Inferior parietal cortex (tissue), 1 donor: ENCODE measurements around the gene STING1.

Experiments used
- DNase-seq: peaks from one replicate; pipeline ENCODE4 v3.0.0-alpha.2; 2016; ENCODE audit errors: extremely low spot score

The STING1 gene

DNA sequence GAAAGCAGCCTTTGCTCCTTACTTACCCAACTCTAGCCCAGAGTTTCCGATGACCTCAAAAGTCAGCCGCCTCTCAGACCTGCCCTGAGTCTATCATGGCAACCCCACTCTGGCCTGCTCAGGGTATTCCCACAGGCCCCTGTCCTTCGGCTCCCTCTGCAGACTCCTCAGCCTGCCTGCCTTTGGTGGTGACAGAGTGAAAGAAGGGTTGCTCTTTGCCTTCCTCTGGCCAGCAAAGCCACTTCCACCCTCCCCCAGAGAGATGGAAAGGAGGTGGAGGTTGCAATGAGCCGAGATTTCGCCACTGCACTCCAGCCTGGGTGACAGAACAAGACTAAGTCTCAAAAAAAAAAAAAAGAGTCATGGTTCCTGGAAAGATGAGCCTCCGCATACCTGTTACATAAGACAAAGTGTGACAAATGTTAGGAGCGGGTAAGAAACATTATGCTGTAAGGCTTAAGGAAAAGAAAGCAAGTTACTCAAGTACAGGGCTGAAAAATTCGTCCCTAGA lies 14.1 kb downstream of the STING1 start:
- DNase-seq, result no peak

DNA sequence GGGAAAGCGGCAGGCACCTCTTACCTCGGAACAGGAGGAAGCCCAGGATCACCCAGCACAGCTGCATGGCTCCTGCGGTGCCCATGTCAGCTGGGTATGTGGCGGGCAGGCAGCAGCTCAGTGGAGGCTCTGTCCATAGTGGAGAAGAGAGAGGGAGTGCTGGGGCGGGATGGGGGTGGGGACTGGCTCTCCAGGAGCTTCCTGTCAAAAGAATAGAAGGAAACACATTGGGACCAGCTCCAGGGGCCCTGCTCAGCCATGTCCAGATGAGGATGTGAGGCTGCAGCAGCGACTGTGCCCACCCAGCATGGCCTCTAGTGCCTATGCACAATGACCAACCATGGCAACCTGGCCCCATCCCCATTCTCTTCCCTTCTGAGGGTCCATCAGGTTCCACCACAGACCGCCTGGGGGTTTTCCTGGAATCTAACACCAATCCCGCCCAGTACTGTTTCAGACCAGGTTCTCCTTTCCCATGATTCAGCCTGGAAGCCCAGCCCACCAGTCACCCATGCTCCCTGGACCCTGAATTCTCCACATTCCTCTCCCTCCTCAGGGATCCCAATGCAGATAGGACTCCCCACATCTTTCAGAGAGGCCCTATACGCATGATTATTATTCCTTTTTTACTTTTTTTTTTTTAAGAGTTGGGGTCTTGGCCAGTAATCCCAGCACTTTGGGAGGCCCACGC lies 19.8 kb downstream of the STING1 start, which contains the start of gene ECSCR:
Gene ECSCR (minus strand): TSS at position 158 of the 691 bp plus-strand sequence. CDS start 73 bp downstream, at position 85.
- DNase-seq, result no peak

GRCh38 chr5:139461698-139462097 lies 20.9 kb downstream of the STING1 start:
- no peak for DNase-seq

DNA sequence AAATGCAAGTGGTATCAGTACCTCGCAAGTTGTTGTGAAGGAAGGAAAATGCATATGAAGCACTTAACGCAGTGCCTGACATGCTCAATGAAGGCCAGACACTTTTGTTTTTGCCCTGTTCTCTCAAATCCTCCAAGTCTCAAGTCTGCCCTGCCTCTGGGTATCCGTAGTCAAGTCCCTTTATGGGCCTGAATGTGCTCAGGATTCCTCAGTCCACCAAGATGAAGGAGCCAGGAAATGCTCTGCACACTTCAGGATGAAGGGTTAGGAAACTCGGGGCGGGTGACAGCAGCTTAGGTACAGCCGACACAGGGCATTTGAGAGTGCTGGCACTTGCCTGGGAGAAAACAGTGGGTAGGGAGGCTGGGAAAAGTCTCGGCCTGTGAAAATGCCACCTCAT lies 21.4 kb downstream of the STING1 start:
- no peak for DNase-seq

GRCh38 chr5:139460455-139460854 lies 22.1 kb downstream of the STING1 start:
- DNase-seq, result no peak

- no peak for DNase-seq
Observed at GRCh38 chr5:139459451-139459934, 23.1 kb downstream of the STING1 start.

- DNase-seq, result no peak
Observed at GRCh38 chr5:139458580-139459407, 23.8 kb downstream of the STING1 start.

- DNase-seq, result no peak
Observed at GRCh38 chr5:139457653-139458306, 24.8 kb downstream of the STING1 start.

DNA sequence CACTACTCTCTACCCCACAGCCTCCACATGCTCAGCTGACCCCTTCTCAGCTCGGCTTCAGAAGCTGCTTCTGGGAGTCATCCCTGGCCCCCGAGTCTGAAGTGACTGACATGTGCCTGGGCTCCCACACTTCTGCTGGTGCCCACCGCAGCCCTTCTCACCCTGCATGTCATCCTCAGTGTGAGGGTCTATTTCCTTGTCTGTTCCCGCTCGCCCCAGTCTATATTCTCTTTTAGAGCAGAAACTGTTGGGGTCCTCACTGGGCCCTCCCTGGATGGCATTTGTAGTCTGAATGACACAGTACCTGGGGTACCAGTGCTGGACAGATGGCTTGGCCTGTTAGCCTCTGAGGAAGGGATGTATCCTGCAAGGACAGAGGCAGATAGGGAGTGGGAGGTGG lies 25.3 kb downstream of the STING1 start:
- DNase-seq, result no peak

DNA sequence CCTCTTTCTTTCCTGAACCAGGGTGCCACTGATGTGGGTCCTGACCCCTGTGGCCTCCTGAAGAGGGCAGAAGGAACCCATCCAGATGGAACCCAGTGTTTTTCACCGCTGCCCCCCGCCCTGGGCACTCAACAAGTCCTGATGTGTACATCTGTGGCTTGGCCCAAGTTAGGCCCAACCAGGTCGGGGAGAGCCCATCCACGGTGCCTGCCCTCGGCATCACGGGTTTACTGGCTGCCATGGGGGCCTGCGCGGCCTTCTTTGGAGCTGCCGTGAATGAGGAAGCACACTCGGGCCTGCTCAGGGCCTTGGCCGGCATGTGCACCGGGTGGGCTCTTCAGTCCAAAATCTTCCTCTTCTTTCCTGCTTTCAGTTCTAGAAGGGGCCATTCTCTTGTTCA lies 25.8 kb downstream of the STING1 start:
- DNase-seq, result no peak

DNA sequence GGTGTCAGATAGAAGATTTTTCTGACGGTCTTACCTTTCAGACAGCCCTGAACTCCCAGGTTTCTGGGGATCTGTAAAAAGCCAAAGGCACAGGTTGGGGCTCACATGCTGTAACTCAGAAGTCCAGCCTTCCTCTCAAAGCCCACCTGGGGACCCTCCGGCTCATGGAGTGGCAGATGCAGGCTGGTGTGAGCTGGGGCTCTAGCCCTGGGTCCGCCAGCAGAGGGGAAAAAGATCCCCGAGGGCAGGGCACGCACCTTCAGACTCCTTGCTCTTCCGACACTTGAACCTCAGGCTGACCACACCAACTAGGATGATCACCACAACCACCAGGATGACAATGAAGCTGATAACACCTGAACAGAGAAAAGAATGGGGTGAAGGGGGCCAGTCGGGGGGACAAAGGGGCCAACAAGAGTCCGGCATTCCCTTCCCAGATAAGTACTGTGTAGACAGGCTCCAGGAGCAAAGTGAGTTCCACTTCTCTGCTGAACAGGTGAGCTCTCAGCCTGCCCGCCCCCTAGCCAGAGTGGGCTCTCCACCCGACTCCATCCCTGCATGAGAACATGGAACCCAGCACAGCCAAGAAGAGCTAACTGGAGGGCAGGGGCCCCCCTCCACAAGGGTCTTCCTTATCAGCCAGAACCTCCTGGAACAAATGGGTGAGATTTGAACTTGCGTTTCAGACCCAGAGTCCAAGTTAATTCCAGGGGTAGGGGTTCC lies 27.8 kb downstream of the STING1 start:
- DNase-seq, result no peak

- DNase-seq, result no peak
Observed at GRCh38 chr5:139453683-139454567, 28.6 kb downstream of the STING1 start.

- no peak for DNase-seq
Observed at GRCh38 chr5:139451878-139452660, 30.5 kb downstream of the STING1 start.

GRCh38 chr5:139451176-139451575 lies 31.4 kb downstream of the STING1 start:
- DNase-seq, result no peak

DNA sequence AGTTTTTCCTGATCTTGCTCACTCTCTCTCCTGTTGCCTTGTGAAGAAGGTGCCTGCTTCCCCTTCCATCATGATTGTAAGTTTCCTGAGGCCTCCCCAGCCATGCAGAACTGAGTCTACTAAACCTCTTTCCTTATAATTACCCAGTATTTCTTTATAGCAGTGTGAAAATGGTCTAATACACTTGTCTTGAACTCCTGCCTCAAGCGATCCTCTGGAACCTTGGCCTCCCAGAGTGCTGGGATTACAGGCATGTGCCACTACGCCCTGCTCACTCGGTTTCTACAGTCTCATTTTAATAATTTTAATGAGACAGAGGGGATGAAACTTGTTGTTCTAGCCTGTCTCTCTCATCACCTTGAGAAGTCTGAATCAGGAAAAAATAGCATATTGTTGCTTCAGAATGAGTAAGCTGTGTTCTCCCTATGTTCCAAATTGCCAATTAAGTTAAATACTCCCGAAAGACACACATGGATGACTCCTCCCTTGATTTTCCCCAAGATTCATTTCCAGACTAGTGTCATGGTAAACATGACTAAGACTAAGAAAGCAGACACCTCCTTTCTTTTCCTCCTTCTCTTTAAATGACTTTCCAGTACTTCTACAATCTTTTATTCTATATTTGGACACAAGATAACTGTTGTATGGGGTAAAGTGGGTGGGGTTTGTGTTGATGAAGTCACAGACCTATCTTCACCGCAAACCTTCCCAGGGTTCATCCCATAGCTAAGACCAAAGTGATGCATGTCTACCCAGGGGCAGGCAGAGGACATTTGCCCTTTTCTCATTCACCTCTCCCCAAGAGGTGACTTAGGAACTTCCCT lies 35.4 kb downstream of the STING1 start:
- DNase-seq, result no peak

GRCh38 chr5:139445325-139446170 lies 37.0 kb downstream of the STING1 start:
- DNase-seq, result no peak

DNA sequence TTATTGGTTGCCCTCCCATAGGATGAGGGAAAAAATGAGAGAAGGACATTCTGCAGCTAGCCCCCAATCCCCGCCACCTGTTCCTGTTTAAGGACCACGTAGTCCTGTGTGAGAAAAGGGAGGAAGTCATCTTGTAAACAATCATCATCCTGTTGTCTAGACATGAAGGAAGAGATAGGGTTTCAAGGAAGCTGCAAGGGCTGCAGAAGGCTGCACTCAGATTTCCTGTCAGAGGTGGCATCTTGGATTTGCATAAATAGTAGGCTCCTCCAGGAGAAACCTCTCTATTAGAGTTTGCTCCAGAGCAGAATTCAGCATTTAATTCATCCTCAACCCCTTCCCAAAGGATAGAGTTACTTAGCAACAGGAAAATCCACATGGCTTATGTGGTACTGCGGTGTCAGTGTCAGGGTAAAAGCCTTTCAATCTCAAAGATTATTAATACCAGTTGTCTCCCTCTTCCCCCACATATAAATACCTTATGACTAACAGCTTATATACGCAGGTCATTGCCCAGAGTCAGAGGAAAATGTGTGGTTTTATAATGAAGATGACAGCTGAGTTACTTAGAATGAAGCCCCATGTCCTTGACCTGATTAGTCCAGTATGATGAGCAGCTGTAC lies 38.6 kb downstream of the STING1 start:
- DNase-seq, result no peak
